GM12878 (cell line): Measurements from ENCODE around the gene IRGQ. TPM values are rescaled to one million over a fixed set of nuclear protein-coding genes. Genes with fewer than 3 reads are reported as not detected.

ENCODE experiments used
- ATAC-seq: fragments of 200-7000 bp; cut with Tn5 transposase; 3 replicates; pipeline ENCODE4 v1.9.1; 2020; ENCODE audit warnings: mild to moderate bottlenecking, moderate library complexity
- BruUV-seq: library from RNA; stranded (reverse); fragments of 400-500 nt; replicated peaks from 2 replicates; lab custom pipeline; 2021; lab: Mats Ljungman, UMichigan
- CTCF ChIA-PET: fragments of 300-600 bp; sonication (Branson Sonifier 250); formaldehyde crosslinking; extraction: SDS; loops from one replicate; lab custom pipeline; 2021; ENCODE audit warnings: inconsistent platforms; lab: Yijun Ruan, JAX
- POLR2A ChIA-PET: fragments of 350-600 bp; formaldehyde crosslinking; extraction: SDS; loops from one replicate; lab custom pipeline; 2021; ENCODE audit warnings: inconsistent platforms; lab: Charles Lee
- RAD21 ChIA-PET: fragments of 300-600 bp; sonication (Branson Sonifier 250); formaldehyde crosslinking; loops from one replicate; lab custom pipeline; 2023; ENCODE audit warnings: antibody characterized with exemption; ENCODE audit not compliant: unreplicated experiment; lab: Charles Lee
- SMC1A ChIA-PET: fragments of 300-600 bp; sonication (Branson Sonifier 250); formaldehyde crosslinking; loops from one replicate; lab custom pipeline; 2023; ENCODE audit not compliant: unreplicated experiment, uncharacterized antibody; lab: Charles Lee
- DNase-seq: peaks from one replicate; pipeline ENCODE4 v3.0.0-alpha.2; 2011; ENCODE audit warnings: low read depth, low spot score
- FAIRE-seq: peaks from 3 replicates; lab custom pipeline; 2011; peaks lifted over from hg19 to GRCh38; lab: Jason Lieb, UNC
- H2AFZ ChIP-seq: 2 replicates; pipeline ENCODE4 v1.6.0; 2011; ENCODE audit warnings: low read depth, low read length, control low read depth; ENCODE audit not compliant: control insufficient read depth
- H3K27ac ChIP-seq: 2 replicates; pipeline ENCODE4 v1.5.1; 2011; ENCODE audit warnings: control low read depth; ENCODE audit not compliant: control insufficient read depth, insufficient read depth
- H3K27me3 ChIP-seq, 2 experiments: replicated peaks in 1 of 2; 2 replicates each; pipeline versions ENCODE4 v1.6.0 to v1.6.1; 2011; ENCODE audit warnings: low read length in 1 of 2; ENCODE audit not compliant: control insufficient read depth in 2 of 2, insufficient read depth in 2 of 2
- H3K36me3 ChIP-seq, 2 experiments: 2 replicates each; pipeline ENCODE4 v1.5.1; 2011; ENCODE audit warnings: low read length in 1 of 2; ENCODE audit not compliant: control insufficient read depth in 2 of 2, insufficient read depth in 2 of 2
- H3K4me1 ChIP-seq: 2 replicates; pipeline ENCODE4 v1.6.1; 2011; ENCODE audit warnings: mild to moderate bottlenecking, low read length, moderate library complexity, mixed read lengths; ENCODE audit not compliant: control insufficient read depth, insufficient read depth
- H3K4me2 ChIP-seq: 2 replicates; pipeline ENCODE4 v1.6.0; 2011; ENCODE audit warnings: control low read depth; ENCODE audit not compliant: control insufficient read depth, insufficient read depth
- H3K4me3 ChIP-seq: fragments of 200-600 bp; sonication (generic); 2 replicates; pipeline ENCODE4 v1.5.1; 2016
- H3K79me2 ChIP-seq: 2 replicates; pipeline ENCODE4 v1.6.0; 2011; ENCODE audit warnings: low read length; ENCODE audit not compliant: control insufficient read depth, insufficient read depth
- H3K9ac ChIP-seq: 2 replicates; pipeline ENCODE4 v1.8.0; 2011; ENCODE audit warnings: low read length, control low read depth, mixed read lengths; ENCODE audit not compliant: control insufficient read depth, insufficient read depth
- H3K9me3 ChIP-seq: replicated peaks from 3 replicates; pipeline ENCODE4 v1.5.1; 2011; ENCODE audit warnings: mild to moderate bottlenecking, low read length; ENCODE audit not compliant: control insufficient read depth, insufficient read depth
- H4K20me1 ChIP-seq: 2 replicates; pipeline ENCODE4 v1.6.0; 2011; ENCODE audit not compliant: control insufficient read depth, insufficient read depth
- CREM ChIP-seq: IDR thresholded peaks from 2 replicates; pipeline ENCODE4 v1.6.1; 2014; ENCODE audit warnings: antibody characterized with exemption, low read depth
- MTA2 ChIP-seq: fragments of 450-650 bp; IDR thresholded peaks from 2 replicates; pipeline ENCODE4 v1.6.1; 2016; ENCODE audit warnings: low read depth, mild to moderate bottlenecking, moderate library complexity
- MYB ChIP-seq: fragments of 150-350 bp; IDR thresholded peaks from 2 replicates; pipeline ENCODE4 v1.6.1; 2014; ENCODE audit warnings: mild to moderate bottlenecking, low read depth, low read length, borderline replicate concordance
- POLR2AphosphoS5 ChIP-seq: IDR thresholded peaks from 2 replicates; pipeline ENCODE4 v1.6.1; 2011; ENCODE audit warnings: mild to moderate bottlenecking, low read length, inconsistent platforms
- RFX5 ChIP-seq: IDR thresholded peaks from 2 replicates; pipeline ENCODE4 v1.6.1; 2011; ENCODE audit warnings: low read depth, low read length, improper control_type of control experiment
- SMC3 ChIP-seq: IDR thresholded peaks from 2 replicates; pipeline ENCODE4 v1.6.1; 2011; ENCODE audit warnings: low read length, improper control_type of control experiment, borderline replicate concordance
- WGBS: methylation state at CpG from one replicate; pipeline ENCODE4 v1.1.6; 2016; ENCODE audit warnings: low lambda C conversion rate; ENCODE audit not compliant: insufficient replicate concordance, insufficient coverage; ENCODE audit errors: missing lambda C conversion rate; 5-methylcytosine and 5-hydroxymethylcytosine counted together
- in situ Hi-C: fragments of 300-500 bp; cut with MboI; formaldehyde crosslinking; loops from 9 replicates; pipeline ENCODE4 v1.14.3; 2018; ENCODE audit warnings: mixed read lengths
- intact Hi-C: fragments of 100-400 bp; cut with micrococcal nuclease; formaldehyde crosslinking; loops from one replicate; pipeline ENCODE4 v1.14.2; 2022; ENCODE audit not compliant: unreplicated experiment
- polyA plus RNA-seq, 11 experiments: library from polyadenylated mRNA; depleted of rRNA in 4 of 11; unstranded in 6 of 11; stranded (reverse) in 5 of 11; fragments of >200 nt; fragmentation: Nextera tagmentation in 4 of 11; fragmentation: Illumina TruSeq in 1 of 11; extraction: Ambion mirVana in 4 of 11; extraction: Trizol in 1 of 11; gene quantifications; 1 replicate in 1 of 11; 2 replicates in 10 of 11; pipeline versions ENCODE4 v1.2.1 to v1.2.3, GENCODE V29; 2011 to 2016; ENCODE audit warnings: inconsistent platforms in 2 of 11, missing spikeins in 2 of 11, low read depth in 1 of 11
- total RNA-seq, 4 experiments: library from RNA; depleted of rRNA in 3 of 4; stranded (reverse); fragments of >200 nt in 3 of 4; fragmentation: Illumina TruSeq in 1 of 4; extraction: Trizol in 1 of 4; gene quantifications; 2 replicates each; pipeline versions ENCODE4 v1.2.1 to v1.2.3, GENCODE V29; 2013 to 2021
- TF ChIP-seq, protein P1 (sequence below): fragments of 450-650 bp; formaldehyde crosslinking; IDR thresholded peaks from 2 replicates; pipeline ENCODE4 v1.4.0; 2022; ENCODE audit warnings: mild to moderate bottlenecking, moderate library complexity
- TF ChIP-seq, protein P2 (sequence below): IDR thresholded peaks from 2 replicates; pipeline ENCODE4 v1.6.1; 2011; ENCODE audit warnings: borderline replicate concordance, low read depth, mild to moderate bottlenecking, moderate library complexity, mixed read lengths, low read length; ENCODE audit not compliant: insufficient read depth; ENCODE audit errors: extremely low read length

The IRGQ gene
- total and polyA plus RNA-seq, 10 of the 15 experiments (the other 5 are each of a cell fraction or from before 2014, with no cell fraction given): 3.3 to 20.8 (median 9.0) TPM

DNA sequence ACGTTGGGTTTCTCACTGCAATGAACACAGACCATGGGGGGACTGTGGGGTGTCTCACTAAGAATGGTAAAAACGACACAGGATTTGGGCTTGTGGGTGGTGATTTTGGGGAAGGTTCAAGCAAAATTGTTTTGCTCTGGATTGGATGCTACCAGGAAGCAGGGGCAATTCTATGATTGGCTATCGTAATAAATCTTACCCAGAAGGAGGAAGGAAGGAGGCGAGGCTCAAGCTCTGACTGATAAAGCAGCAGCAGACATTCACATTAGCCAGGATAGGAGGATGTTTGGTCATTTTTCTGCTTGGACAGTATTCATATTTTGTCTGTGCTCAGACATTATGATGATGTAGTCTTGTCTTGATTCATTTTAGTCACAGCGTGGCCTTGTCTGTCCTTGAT is 1.9 kb upstream of the IRGQ start (continued):
- TF ChIP-seq, protein P1, sequence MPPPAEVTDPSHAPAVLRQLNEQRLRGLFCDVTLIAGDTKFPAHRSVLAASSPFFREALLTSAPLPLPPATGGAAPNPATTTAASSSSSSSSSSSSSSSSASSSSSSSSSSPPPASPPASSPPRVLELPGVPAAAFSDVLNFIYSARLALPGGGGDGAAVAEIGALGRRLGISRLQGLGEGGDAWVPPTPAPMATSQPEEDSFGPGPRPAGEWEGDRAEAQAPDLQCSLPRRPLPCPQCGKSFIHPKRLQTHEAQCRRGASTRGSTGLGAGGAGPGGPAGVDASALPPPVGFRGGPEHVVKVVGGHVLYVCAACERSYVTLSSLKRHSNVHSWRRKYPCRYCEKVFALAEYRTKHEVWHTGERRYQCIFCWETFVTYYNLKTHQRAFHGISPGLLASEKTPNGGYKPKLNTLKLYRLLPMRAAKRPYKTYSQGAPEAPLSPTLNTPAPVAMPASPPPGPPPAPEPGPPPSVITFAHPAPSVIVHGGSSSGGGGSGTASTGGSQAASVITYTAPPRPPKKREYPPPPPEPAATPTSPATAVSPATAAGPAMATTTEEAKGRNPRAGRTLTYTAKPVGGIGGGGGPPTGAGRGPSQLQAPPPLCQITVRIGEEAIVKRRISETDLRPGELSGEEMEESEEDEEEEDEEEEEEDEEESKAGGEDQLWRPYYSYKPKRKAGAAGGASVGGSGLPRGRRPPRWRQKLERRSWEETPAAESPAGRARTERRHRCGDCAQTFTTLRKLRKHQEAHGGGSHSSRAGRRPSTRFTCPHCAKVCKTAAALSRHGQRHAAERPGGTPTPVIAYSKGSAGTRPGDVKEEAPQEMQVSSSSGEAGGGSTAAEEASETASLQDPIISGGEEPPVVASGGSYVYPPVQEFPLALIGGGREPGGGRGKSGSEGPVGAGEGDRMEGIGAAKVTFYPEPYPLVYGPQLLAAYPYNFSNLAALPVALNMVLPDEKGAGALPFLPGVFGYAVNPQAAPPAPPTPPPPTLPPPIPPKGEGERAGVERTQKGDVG: no peak
- TF ChIP-seq POLR2AphosphoS5: no peak
- TF ChIP-seq, protein P2, sequence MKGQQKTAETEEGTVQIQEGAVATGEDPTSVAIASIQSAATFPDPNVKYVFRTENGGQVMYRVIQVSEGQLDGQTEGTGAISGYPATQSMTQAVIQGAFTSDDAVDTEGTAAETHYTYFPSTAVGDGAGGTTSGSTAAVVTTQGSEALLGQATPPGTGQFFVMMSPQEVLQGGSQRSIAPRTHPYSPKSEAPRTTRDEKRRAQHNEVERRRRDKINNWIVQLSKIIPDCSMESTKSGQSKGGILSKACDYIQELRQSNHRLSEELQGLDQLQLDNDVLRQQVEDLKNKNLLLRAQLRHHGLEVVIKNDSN: no peak

DNA sequence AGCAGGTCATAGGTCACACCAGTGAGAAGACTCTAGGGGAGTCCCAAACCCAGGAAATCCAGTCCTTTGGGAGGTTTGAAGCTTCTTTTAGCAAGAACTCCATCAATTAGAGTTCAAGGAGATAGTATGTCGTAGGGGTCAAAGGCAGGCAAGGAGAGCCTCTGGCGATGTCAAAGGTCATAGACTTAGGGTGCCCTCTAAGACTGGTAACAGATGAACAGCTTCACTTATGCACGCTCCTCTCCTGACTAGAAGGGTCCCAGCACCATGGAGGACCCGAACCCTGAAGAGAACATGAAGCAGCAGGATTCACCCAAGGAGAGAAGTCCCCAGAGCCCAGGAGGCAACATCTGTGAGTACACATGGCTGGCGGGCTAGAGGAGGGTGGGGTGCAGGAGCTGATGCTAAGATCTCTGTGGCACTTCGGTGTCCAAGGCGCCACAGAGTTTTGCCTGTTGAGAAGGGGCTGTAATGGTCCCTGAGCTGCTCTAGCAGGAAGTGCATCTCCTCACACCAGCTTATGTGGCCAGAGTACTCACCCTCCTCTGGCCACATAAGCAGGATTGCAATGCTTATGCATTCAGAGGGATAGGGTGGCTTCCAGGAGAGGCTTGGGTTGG is 1.0 kb upstream of the IRGQ start:
- intact Hi-C loops (loop anchor here (1.0 to 2.0 kb wide), 3 partner anchors 22 to 134 kb away; partner anchors contain the start of genes PINLYP, XRCC1 and ZNF575), in situ Hi-C loops (no loop called here)
- ChIA-PET CTCF (interaction anchor here (0.6 to 6.6 kb wide), 11 partner anchors 9 to 213 kb away, joined by 3 to 169 read pairs (median 5); partner anchors contain the start of gene XRCC1), POLR2A (interaction anchor here (0.5 to 3.7 kb wide), 5 partner anchors 22 to 125 kb away, joined by 3 to 22 read pairs (median 4); partner anchors contain the start of genes PINLYP, XRCC1 and ZNF575), RAD21 (interaction anchor here (0.9 to 4.8 kb wide), 10 partner anchors 19 to 213 kb away, joined by 3 to 92 read pairs (median 14); partner anchors contain the start of genes PHLDB3, PINLYP, XRCC1 and ZNF575), SMC1A (interaction anchor here (0.7 to 5.4 kb wide), 10 partner anchors 21 to 181 kb away, joined by 3 to 59 read pairs (median 6); partner anchors contain the start of genes PINLYP and XRCC1)
- H3K9ac ChIP-seq: peak overlapping the region; percentile 71
- DNase-seq (no peak), ATAC-seq (no peak), FAIRE-seq (no peak)
- no peaks in the 10 kb centered on the region for H4K20me1 ChIP-seq
- no peaks in the 10 kb centered on the region for H3K27me3 ChIP-seq
- H3K4me3 ChIP-seq: peak overlapping the region; percentile 80
- peak overlapping the region; percentile 80 for H3K27ac ChIP-seq
- peaks cover 12 to 25% of the 10 kb centered on the region in 2 experiments; a peak in 3 of 4 replicates for H3K36me3 ChIP-seq
- peak overlapping the region; percentile 86 for H3K4me2 ChIP-seq
- WGBS: 12% methylated on average over 7 of the region's 7 CpGs
- no peaks in the 10 kb centered on the region for H3K9me3 ChIP-seq
- peaks cover 37% of the 10 kb centered on the region for H3K79me2 ChIP-seq
- no TSS peak for BruUV-seq
- peaks cover 7% of the 10 kb centered on the region; the same call in 1 of the 2 replicates for H3K4me1 ChIP-seq
- TF ChIP-seq CREM (no peak), MTA2 (0 out of 2 replicates have a peak, but pooled peaks have one; percentile 28), RFX5 (no peak), SMC3 (no peak), MYB (no peak)
- H2AFZ ChIP-seq: peak overlapping the region; percentile 66
